K562 (cell line): ENCODE results near the gene RALA. TPM values are rescaled to one million over a fixed set of nuclear protein-coding genes. Genes with fewer than 3 reads are reported as not detected.

Experiments
- ATAC-seq: fragments of 200-7000 bp; cut with Tn5 transposase; 3 replicates; pipeline ENCODE4 v1.9.1; 2020; ENCODE audit warnings: moderate library complexity
- BruUV-seq: library from RNA; stranded (reverse); fragments of 400-500 nt; replicated peaks from 2 replicates; lab custom pipeline; 2021; lab: Mats Ljungman, UMichigan
- CTCF ChIA-PET: fragments of 300-600 bp; formaldehyde crosslinking; extraction: SDS; loops from one replicate; lab custom pipeline; 2021; ENCODE audit warnings: low intra/inter-chr PET ratio; lab: Yijun Ruan, JAX
- POLR2A ChIA-PET: fragments of 300-600, 350-650 bp; sonication (Branson Sonifier 250); formaldehyde crosslinking; extraction: SDS; loops from one replicate; lab custom pipeline; 2021; ENCODE audit warnings: antibody characterized with exemption, inconsistent platforms; lab: Yijun Ruan, JAX
- DNase-seq, 4 experiments: peaks; one replicate each; pipeline versions ENCODE4 v3.0.0 to v3.0.0-alpha.2; 2011 to 2018; ENCODE audit warnings: low spot score in 3 of 4, mixed read lengths in 3 of 4; ENCODE audit errors: extremely low read depth in 1 of 4
- FAIRE-seq: peaks from 2 replicates; lab custom pipeline; 2011; peaks lifted over from hg19 to GRCh38; lab: Jason Lieb, UNC
- H2AFZ ChIP-seq: 2 replicates; pipeline ENCODE4 v1.6.0; 2011; ENCODE audit warnings: low read depth, low read length, control low read depth, inconsistent platforms
- H3K27ac ChIP-seq: fragments of 200-600 bp; 3 replicates; pipeline ENCODE4 v1.8.0; 2011; ENCODE audit warnings: low read depth, mild to moderate bottlenecking, control low read depth, inconsistent platforms, low read length, moderate library complexity, mixed read lengths; ENCODE audit errors: extremely low read depth
- H3K27me3 ChIP-seq, 2 experiments: fragments of 300-600 bp in 1 of 2; 2 replicates in 1 of 2; 3 replicates in 1 of 2; pipeline versions ENCODE4 v1.6.0 to v1.8.0; 2011; ENCODE audit warnings: inconsistent platforms in 2 of 2, low read length in 2 of 2, mild to moderate bottlenecking in 1 of 2, mixed read lengths in 1 of 2, moderate library complexity in 1 of 2; ENCODE audit not compliant: control insufficient read depth in 2 of 2, insufficient read depth in 2 of 2
- H3K36me3 ChIP-seq: fragments of 300-600 bp; 3 replicates; pipeline ENCODE4 v1.8.0; 2011; ENCODE audit warnings: mild to moderate bottlenecking, low read length, inconsistent platforms; ENCODE audit not compliant: control insufficient read depth, insufficient read depth
- H3K4me1 ChIP-seq, 2 experiments: fragments of 200-600 bp in 1 of 2; replicated peaks in 1 of 2; 2 replicates in 1 of 2; 3 replicates in 1 of 2; pipeline versions ENCODE4 v1.5.1 to v1.8.0; 2011; ENCODE audit warnings: inconsistent platforms in 2 of 2, low read length in 2 of 2, mild to moderate bottlenecking in 1 of 2, mixed read lengths in 1 of 2, moderate library complexity in 1 of 2; ENCODE audit not compliant: control insufficient read depth in 2 of 2, insufficient read depth in 2 of 2
- H3K4me2 ChIP-seq: 2 replicates; pipeline ENCODE4 v1.6.1; 2011; ENCODE audit warnings: low read length, control low read depth, inconsistent platforms, mixed read lengths; ENCODE audit not compliant: insufficient read depth
- H3K4me3 ChIP-seq: fragments of 200-600 bp; sonication (generic), shearing (Covaris generic); 2 replicates; pipeline ENCODE4 v1.5.1; 2016; ENCODE audit warnings: control low read depth, inconsistent platforms
- H3K79me2 ChIP-seq: fragments of 200-600 bp; 3 replicates; pipeline ENCODE4 v1.8.0; 2011; ENCODE audit warnings: low read length, inconsistent platforms; ENCODE audit not compliant: control insufficient read depth, insufficient read depth
- H3K9ac ChIP-seq, 2 experiments: 2 replicates each; pipeline versions ENCODE4 v1.6.0 to v1.6.1; 2011; ENCODE audit warnings: low read depth in 2 of 2, low read length in 2 of 2, control low read depth in 1 of 2, inconsistent platforms in 1 of 2, mild to moderate bottlenecking in 1 of 2, mixed read lengths in 1 of 2; ENCODE audit not compliant: insufficient read depth in 1 of 2
- H3K9me1 ChIP-seq: one replicate; pipeline ENCODE4 v1.6.0; 2011; ENCODE audit warnings: inconsistent platforms, mild to moderate bottlenecking, low read length, moderate library complexity; ENCODE audit not compliant: control insufficient read depth, insufficient read depth
- H3K9me3 ChIP-seq: replicated peaks from 2 replicates; pipeline ENCODE4 v1.5.1; 2011; ENCODE audit warnings: low read depth, low read length, inconsistent platforms; ENCODE audit not compliant: control insufficient read depth, insufficient read depth
- H4K20me1 ChIP-seq: replicated peaks from 2 replicates; pipeline ENCODE4 v1.6.1; 2011; ENCODE audit warnings: low read length, inconsistent platforms, mixed read lengths; ENCODE audit not compliant: control insufficient read depth, insufficient read depth
- CTBP1 ChIP-seq: fragments of 450-650 bp; IDR thresholded peaks from 2 replicates; pipeline ENCODE4 v1.6.1; 2016; ENCODE audit warnings: borderline replicate concordance
- HMBOX1 ChIP-seq: sonication (generic); IDR thresholded peaks from 2 replicates; pipeline ENCODE4 v1.6.1; 2016
- PHTF2 ChIP-seq: fragments of 250-450 bp; sonication (Bioruptor Pico); IDR thresholded peaks from 2 replicates; pipeline ENCODE4 v1.5.0; 2021; ENCODE audit warnings: mild to moderate bottlenecking
- SRSF1 ChIP-seq: fragments of 200-400 bp; formaldehyde crosslinking; IDR thresholded peaks from 2 replicates; pipeline ENCODE4 v1.6.1; 2017; ENCODE audit warnings: mild to moderate bottlenecking, low read depth, low read length, moderate library complexity
- ZNF609 ChIP-seq: sonication (generic); formaldehyde crosslinking; IDR thresholded peaks from 2 replicates; pipeline ENCODE4 v1.8.1; 2023; ENCODE audit warnings: missing genetic modification reagents, mild to moderate bottlenecking, borderline replicate concordance
- WGBS: fragments of 100-300 bp; shearing (Covaris generic); methylation state at CpG from one replicate; pipeline ENCODE4 v1.1.6; 2016; ENCODE audit warnings: low coverage, mixed read lengths; ENCODE audit not compliant: insufficient coverage; ENCODE audit errors: missing lambda C conversion rate; 5-methylcytosine and 5-hydroxymethylcytosine counted together
- in situ Hi-C: fragments of 300-500 bp; cut with MboI; formaldehyde crosslinking; loops from 4 replicates; pipeline ENCODE4 v1.15.0; 2018; ENCODE audit warnings: inconsistent platforms, mixed read lengths
- intact Hi-C: fragments of 100-400 bp; cut with micrococcal nuclease; formaldehyde crosslinking; loops from 2 replicates; pipeline ENCODE4 v1.14.2; 2022
- polyA plus RNA-seq, 8 experiments: library from polyadenylated mRNA; depleted of rRNA in 4 of 8; stranded (reverse) in 5 of 8; unstranded in 3 of 8; fragments of >200 nt; fragmentation: Nextera tagmentation in 2 of 8; fragmentation: Illumina TruSeq in 1 of 8; extraction: Ambion mirVana in 2 of 8; extraction: Trizol in 1 of 8; gene quantifications; 2 replicates each; pipeline versions ENCODE4 v1.2.1 to v1.2.3, GENCODE V29; 2011 to 2014; ENCODE audit warnings: inconsistent platforms in 1 of 8, missing spikeins in 1 of 8
- total RNA-seq, 7 experiments: library from RNA; depleted of rRNA in 6 of 7; stranded (reverse); fragments of >200 nt in 6 of 7; fragmentation: Illumina TruSeq in 2 of 7; extraction: Trizol in 2 of 7; gene quantifications; 2 replicates each; pipeline versions ENCODE4 v1.2.1 to v1.2.3, GENCODE V29; 2011 to 2021; ENCODE audit warnings: low replicate concordance in 1 of 7

The RALA gene
- total and polyA plus RNA-seq, 9 of the 15 experiments (the other 6 are each of a cell fraction or from before 2014, with no cell fraction given), result 7.2 to 28.0 (median 25.7) TPM

GRCh38 chr7:39681887-39682441 is 58.6 kb downstream of the RALA start:
- ATAC-seq (no peak), FAIRE-seq (no peak)
- peaks cover 3 to 6% of the 10 kb centered on the region in 2 experiments; a peak in 3 of 5 replicates for H3K4me1 ChIP-seq
- CTCF ChIA-PET, result no interaction called here
- TF ChIP-seq PHTF2 (CRISPR knock-in tag) (no peak), SRSF1 (no peak), HMBOX1 (0 out of 2 replicates have a peak, but pooled peaks have one; percentile 18), ZNF609 (CRISPR knock-in tag) (no peak), CTBP1 (no peak)
- TF ChIP-seq, all 486 proteins: peak for 1
- no peaks in the 10 kb centered on the region for H3K9me1 ChIP-seq
- H3K79me2 ChIP-seq, result peaks cover 5% of the 10 kb centered on the region; the same call in 2 of the 3 replicates
- no peak overlapping the region for H3K4me2 ChIP-seq
- H3K9me3 ChIP-seq, result no peaks in the 10 kb centered on the region; the same call in 1 of the 2 replicates
- in situ Hi-C loops, result no loop called here
- no peaks in the 10 kb centered on the region for H3K27me3 ChIP-seq
- DNase-seq, result no peak
- no peak overlapping the region for H2AFZ ChIP-seq
- H3K4me3 ChIP-seq, result no peak overlapping the region
- no peak overlapping the region for H3K27ac ChIP-seq
- 93% methylated on average over 3 of the region's 3 CpGs for WGBS
- POLR2A ChIA-PET, result no interaction called here
- no TSS peak for BruUV-seq
- H4K20me1 ChIP-seq, result no peaks in the 10 kb centered on the region
- intact Hi-C loops, result no loop called here
- no peaks in the 10 kb centered on the region for H3K36me3 ChIP-seq
- H3K9ac ChIP-seq, result no peak overlapping the region
